Measurements from ENCODE around the gene GPR18.

DNA sequence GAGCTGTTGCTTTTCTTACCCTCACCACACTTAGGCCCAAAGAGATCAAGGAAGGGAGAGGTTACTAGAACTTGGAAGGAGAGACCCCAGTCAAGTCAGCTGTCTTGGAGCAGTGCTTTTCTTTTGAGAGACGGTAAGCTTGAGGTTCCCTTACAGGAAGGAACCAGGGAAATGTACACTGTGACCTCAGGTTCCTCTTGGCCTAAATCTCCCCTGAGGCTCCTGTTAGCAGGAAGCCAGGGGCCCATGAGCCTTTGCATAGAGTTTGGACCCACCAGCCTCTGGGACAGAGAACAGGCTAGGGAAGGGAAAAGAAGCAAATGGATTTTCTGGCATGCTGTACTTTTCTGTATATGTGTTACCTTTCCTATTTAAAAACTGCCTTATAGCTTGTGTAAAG, 5.9 kb upstream of the GPR18 start:
- no peak for TF ChIP-seq EGR1 (IDR thresholded peaks at IDR 0.05; ENCODE audit: low read depth)
- no peak for TF ChIP-seq REST (IDR thresholded peaks at IDR 0.05; ENCODE audit: low read depth)
- TF ChIP-seq, protein P1, sequence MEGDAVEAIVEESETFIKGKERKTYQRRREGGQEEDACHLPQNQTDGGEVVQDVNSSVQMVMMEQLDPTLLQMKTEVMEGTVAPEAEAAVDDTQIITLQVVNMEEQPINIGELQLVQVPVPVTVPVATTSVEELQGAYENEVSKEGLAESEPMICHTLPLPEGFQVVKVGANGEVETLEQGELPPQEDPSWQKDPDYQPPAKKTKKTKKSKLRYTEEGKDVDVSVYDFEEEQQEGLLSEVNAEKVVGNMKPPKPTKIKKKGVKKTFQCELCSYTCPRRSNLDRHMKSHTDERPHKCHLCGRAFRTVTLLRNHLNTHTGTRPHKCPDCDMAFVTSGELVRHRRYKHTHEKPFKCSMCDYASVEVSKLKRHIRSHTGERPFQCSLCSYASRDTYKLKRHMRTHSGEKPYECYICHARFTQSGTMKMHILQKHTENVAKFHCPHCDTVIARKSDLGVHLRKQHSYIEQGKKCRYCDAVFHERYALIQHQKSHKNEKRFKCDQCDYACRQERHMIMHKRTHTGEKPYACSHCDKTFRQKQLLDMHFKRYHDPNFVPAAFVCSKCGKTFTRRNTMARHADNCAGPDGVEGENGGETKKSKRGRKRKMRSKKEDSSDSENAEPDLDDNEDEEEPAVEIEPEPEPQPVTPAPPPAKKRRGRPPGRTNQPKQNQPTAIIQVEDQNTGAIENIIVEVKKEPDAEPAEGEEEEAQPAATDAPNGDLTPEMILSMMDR (IDR thresholded peaks at IDR 0.05 in 2 of 3, conservative IDR thresholded peaks at IDR 0.05 in 1 of 3; ENCODE audit: borderline replicate concordance in 1 of 3, insufficient read depth in 1 of 3, low read depth in 2 of 3, low read length in 2 of 3): no peak
- TF ChIP-seq EZH2phosphoT487 (IDR thresholded peaks at IDR 0.05; ENCODE audit: borderline replicate concordance): no peak
